Loucy (cell line): Measurements from ENCODE around the gene SFXN5.

Experiments
- H2AFZ ChIP-seq: fragments of 200-600 bp; sonication (generic); 2 replicates; pipeline ENCODE4 v1.6.0; 2016; ENCODE audit warnings: antibody characterized with exemption, mild to moderate bottlenecking, low read length, moderate library complexity
- H3F3A ChIP-seq: fragments of 200-600 bp; 2 replicates; pipeline ENCODE4 v1.6.0; 2016; ENCODE audit warnings: antibody characterized with exemption, low read depth, mild to moderate bottlenecking
- H3K27me3 ChIP-seq: fragments of 200-600 bp; sonication (generic); 2 replicates; pipeline ENCODE4 v1.6.1; 2014; ENCODE audit warnings: low read length, mild to moderate bottlenecking; ENCODE audit not compliant: insufficient read depth, poor library complexity, severe bottlenecking
- H3K36me3 ChIP-seq: fragments of 200-600 bp; sonication (generic); 2 replicates; pipeline ENCODE4 v1.6.1; 2016; ENCODE audit warnings: low read length; ENCODE audit not compliant: insufficient read depth
- H3K4me1 ChIP-seq: fragments of 200-600 bp; sonication (generic); 2 replicates; pipeline ENCODE4 v1.5.1; 2014; ENCODE audit warnings: low read length, mild to moderate bottlenecking; ENCODE audit not compliant: insufficient read depth, poor library complexity, severe bottlenecking
- H3K4me2 ChIP-seq: fragments of 200-600 bp; sonication (generic); 2 replicates; pipeline ENCODE4 v1.6.0; 2014; ENCODE audit warnings: antibody characterized with exemption, low read length, low read depth, mild to moderate bottlenecking; ENCODE audit not compliant: poor library complexity, severe bottlenecking
- H3K4me3 ChIP-seq: fragments of 200-600 bp; sonication (generic); 2 replicates; pipeline ENCODE4 v1.5.1; 2014; ENCODE audit warnings: low read length, mild to moderate bottlenecking, mixed read lengths; ENCODE audit not compliant: poor library complexity, severe bottlenecking
- H3K79me2 ChIP-seq: fragments of 200-600 bp; sonication (generic); 2 replicates; pipeline ENCODE4 v1.6.1; 2014; ENCODE audit warnings: low read length; ENCODE audit not compliant: insufficient read depth
- H3K9ac ChIP-seq: fragments of 200-600 bp; sonication (generic); 2 replicates; pipeline ENCODE4 v1.6.0; 2014; ENCODE audit warnings: mild to moderate bottlenecking, low read depth, low read length, moderate library complexity; ENCODE audit not compliant: poor library complexity, severe bottlenecking
- H3K9me2 ChIP-seq: fragments of 200-600 bp; sonication (generic); replicated peaks from 2 replicates; pipeline ENCODE4 v1.6.1; 2016; ENCODE audit warnings: low read depth, low read length, mixed read lengths
- H3K9me3 ChIP-seq: fragments of 200-600 bp; sonication (generic); 2 replicates; pipeline ENCODE4 v1.6.1; 2014; ENCODE audit warnings: mild to moderate bottlenecking, antibody characterized with exemption, low read length, low read depth; ENCODE audit not compliant: insufficient read depth
- H4K20me1 ChIP-seq: fragments of 200-600 bp; sonication (generic); 2 replicates; pipeline ENCODE4 v1.6.0; 2014; ENCODE audit warnings: antibody characterized with exemption, low read length, mild to moderate bottlenecking; ENCODE audit not compliant: insufficient read depth, poor library complexity, severe bottlenecking
- EZH2phosphoT487 ChIP-seq: fragments of 200-600 bp; IDR thresholded peaks from 2 replicates; pipeline ENCODE4 v1.6.1; 2018; ENCODE audit warnings: antibody characterized with exemption, mild to moderate bottlenecking, moderate library complexity, borderline replicate concordance
- TF ChIP-seq, protein P1 (sequence below): fragments of 200-600 bp; sonication (generic); conservative IDR thresholded peaks from 2 replicates; pipeline ENCODE4 v1.5.1; 2014; ENCODE audit warnings: mild to moderate bottlenecking, antibody characterized with exemption, low read length

The SFXN5 gene

DNA sequence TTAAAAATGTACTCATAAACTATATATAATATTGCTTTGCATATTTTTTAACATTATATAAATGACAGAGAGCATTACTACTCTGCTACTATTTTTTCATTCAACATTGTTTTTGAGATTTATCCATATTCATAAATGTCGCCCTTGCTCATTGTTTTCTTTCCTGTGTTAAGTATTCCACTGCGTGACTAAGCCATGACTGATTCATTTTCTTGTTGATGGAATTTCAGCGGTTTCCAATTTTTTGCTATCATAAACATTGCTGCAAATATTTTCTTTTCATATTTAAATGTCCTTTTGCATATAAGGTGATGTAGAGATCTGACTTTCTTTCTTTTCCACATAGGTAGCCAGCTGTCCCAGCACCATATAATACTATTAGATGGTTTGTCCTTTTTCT lies 57.6 kb downstream of the SFXN5 start:
- Histone ChIP-seq H3K9me3 (no peaks in the 10 kb centered on the region), H2AFZ (no peak overlapping the region), H3K9ac (no peak overlapping the region), H3K27me3 (no peaks in the 10 kb centered on the region), H4K20me1 (no peaks in the 10 kb centered on the region), H3K9me2 (no peaks in the 10 kb centered on the region), H3K4me1 (no peaks in the 10 kb centered on the region), H3K79me2 (no peaks in the 10 kb centered on the region), H3F3A (no peaks in the 10 kb centered on the region), H3K4me2 (no peak overlapping the region), H3K36me3 (no peaks in the 10 kb centered on the region; the same call in 1 of the 2 replicates), H3K4me3 (no peak overlapping the region)
- TF ChIP-seq EZH2phosphoT487 = no peak

DNA sequence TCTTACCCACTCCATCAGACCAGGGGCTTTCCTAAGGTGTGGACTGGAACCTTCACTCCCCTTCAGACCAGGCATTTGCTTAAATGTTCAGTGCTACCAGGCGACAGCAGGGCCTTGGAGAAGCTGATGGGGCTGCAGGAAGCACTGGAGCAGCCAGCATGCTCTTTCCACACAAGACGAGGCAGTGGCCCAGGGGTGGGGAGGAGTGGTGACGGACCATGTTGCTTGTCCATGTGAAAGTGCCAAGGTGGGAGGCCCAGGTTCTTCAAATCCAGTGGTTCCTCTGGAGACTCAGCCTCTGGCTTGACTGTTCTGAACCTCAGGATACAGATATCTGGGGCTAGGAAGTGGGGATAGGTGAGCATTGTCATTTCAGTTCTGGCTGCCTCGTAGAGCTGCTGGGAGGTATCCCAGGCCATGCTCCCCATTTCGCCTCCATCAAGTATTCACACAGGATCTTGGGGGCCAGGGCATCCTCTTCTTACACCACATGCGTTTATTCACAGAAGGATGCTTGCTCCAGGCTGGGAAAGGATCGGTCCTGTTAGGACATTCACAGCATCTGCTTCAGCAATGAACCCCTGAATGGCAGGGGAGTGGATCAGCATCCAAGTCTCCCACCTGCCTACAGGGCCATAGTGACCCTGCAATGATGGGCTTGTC lies 62.2 kb downstream of the SFXN5 start:
- H3K9me2 ChIP-seq = no peaks in the 10 kb centered on the region
- no peak overlapping the region for H3K4me3 ChIP-seq
- H3F3A ChIP-seq = no peaks in the 10 kb centered on the region

DNA sequence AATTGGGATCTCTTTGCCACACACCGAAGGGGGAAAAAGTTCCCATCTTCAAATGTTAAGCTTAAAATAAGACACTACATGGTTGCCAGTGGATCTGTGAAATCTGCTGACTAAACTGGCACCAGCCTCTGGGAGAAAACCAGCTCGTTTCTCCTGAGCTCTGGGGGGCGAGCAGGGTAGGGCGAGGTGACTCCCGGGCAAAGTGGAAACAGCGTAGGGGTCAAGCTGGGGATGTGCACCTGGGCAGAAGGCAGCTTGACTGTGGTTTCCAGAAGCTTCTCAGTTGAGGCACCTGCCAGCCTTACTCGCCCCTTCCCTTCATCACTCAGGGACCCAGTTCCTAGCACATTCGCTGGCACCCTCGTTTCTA lies 62.8 kb downstream of the SFXN5 start:
- Histone ChIP-seq H3K9me2 (no peaks in the 10 kb centered on the region), H2AFZ (no peak overlapping the region), H3K79me2 (no peaks in the 10 kb centered on the region), H3K9ac (no peak overlapping the region), H4K20me1 (no peaks in the 10 kb centered on the region), H3K4me1 (no peaks in the 10 kb centered on the region), H3K4me3 (no peak overlapping the region), H3F3A (no peaks in the 10 kb centered on the region), H3K27me3 (no peaks in the 10 kb centered on the region), H3K9me3 (no peaks in the 10 kb centered on the region), H3K4me2 (no peak overlapping the region), H3K36me3 (no peaks in the 10 kb centered on the region; the same call in 1 of the 2 replicates)
- no peak for TF ChIP-seq EZH2phosphoT487
- TF ChIP-seq, protein P1, sequence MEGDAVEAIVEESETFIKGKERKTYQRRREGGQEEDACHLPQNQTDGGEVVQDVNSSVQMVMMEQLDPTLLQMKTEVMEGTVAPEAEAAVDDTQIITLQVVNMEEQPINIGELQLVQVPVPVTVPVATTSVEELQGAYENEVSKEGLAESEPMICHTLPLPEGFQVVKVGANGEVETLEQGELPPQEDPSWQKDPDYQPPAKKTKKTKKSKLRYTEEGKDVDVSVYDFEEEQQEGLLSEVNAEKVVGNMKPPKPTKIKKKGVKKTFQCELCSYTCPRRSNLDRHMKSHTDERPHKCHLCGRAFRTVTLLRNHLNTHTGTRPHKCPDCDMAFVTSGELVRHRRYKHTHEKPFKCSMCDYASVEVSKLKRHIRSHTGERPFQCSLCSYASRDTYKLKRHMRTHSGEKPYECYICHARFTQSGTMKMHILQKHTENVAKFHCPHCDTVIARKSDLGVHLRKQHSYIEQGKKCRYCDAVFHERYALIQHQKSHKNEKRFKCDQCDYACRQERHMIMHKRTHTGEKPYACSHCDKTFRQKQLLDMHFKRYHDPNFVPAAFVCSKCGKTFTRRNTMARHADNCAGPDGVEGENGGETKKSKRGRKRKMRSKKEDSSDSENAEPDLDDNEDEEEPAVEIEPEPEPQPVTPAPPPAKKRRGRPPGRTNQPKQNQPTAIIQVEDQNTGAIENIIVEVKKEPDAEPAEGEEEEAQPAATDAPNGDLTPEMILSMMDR = no peak

More for the DNA sequence above, 62.2 kb downstream of the SFXN5 start:
- Histone ChIP-seq H3K79me2 (no peaks in the 10 kb centered on the region), H3K4me1 (no peaks in the 10 kb centered on the region), H3K27me3 (no peaks in the 10 kb centered on the region), H3K4me2 (no peak overlapping the region), H3K36me3 (no peaks in the 10 kb centered on the region; the same call in 1 of the 2 replicates), H2AFZ (no peak overlapping the region), H3K9me3 (no peaks in the 10 kb centered on the region), H4K20me1 (no peaks in the 10 kb centered on the region), H3K9ac (no peak overlapping the region)
- no peak for TF ChIP-seq EZH2phosphoT487
- TF ChIP-seq, protein P1 = no peak
